Omental fat pad (tissue), 4 donors: ENCODE measurements around the gene KRTAP10-3. TPM values are rescaled to one million over a fixed set of nuclear protein-coding genes. Genes with fewer than 3 reads are reported as not detected.
"Not testable (repeated sequence)": the region's sequence is repeated elsewhere in the genome, so short reads cannot be mapped to it uniquely, and the experiment has no call there.

ENCODE experiments used
- ATAC-seq: fragments of 150-250 bp; one replicate; pipeline ENCODE4 v1.9.1; 2016; ENCODE audit warnings: mild to moderate bottlenecking, moderate library complexity; ENCODE audit not compliant: low FRiP score
- DNase-seq: peaks from one replicate; pipeline ENCODE4 v3.0.0-alpha.2; 2019; ENCODE audit warnings: low spot score
- CTCF ChIP-seq, 3 donors: fragments of 450-650 bp; IDR thresholded peaks; one replicate each; pipeline ENCODE4 v1.5.1; 2016 to 2017; ENCODE audit warnings: antibody characterized with exemption in 3 of 3, mild to moderate bottlenecking in 3 of 3, moderate library complexity in 2 of 3
- total RNA-seq, 4 donors: library from RNA; depleted of rRNA; stranded (reverse); fragments of >200 nt; gene quantifications; one replicate each; pipeline ENCODE4 v1.1.0, GENCODE V29; 2016

The KRTAP10-3 gene
- total RNA-seq, 4 donors from 2014 or later: not detected

- no peak for ATAC-seq
- no peak for TF ChIP-seq CTCF (IDR thresholded peaks at IDR 0.05)
- DNase-seq: no peak
Measured at GRCh38 chr21:44583800-44584147, 25.2 kb upstream of the KRTAP10-3 start.

GRCh38 chr21:44583089-44583799, 24.6 kb upstream of the KRTAP10-3 start:
- ATAC-seq (no peak), DNase-seq (no peak)
- TF ChIP-seq CTCF (IDR thresholded peaks at IDR 0.05): no peak

- no peak for TF ChIP-seq CTCF (IDR thresholded peaks at IDR 0.05)
- DNase-seq: no peak
- no peak for ATAC-seq
Measured at GRCh38 chr21:44582055-44582454, 23.5 kb upstream of the KRTAP10-3 start.

GRCh38 chr21:44581158-44581557, 22.6 kb upstream of the KRTAP10-3 start:
- no peak for ATAC-seq
- no peak for TF ChIP-seq CTCF (IDR thresholded peaks at IDR 0.05)
- no peak for DNase-seq

- not testable (repeated sequence) for ATAC-seq, DNase-seq
Measured at GRCh38 chr21:44580231-44580821, 21.7 kb upstream of the KRTAP10-3 start, which contains the start of gene KRTAP10-5. Gene KRTAP10-5, minus strand, starts transcription at chr21:44580604. Its CDS starts 26 bp downstream, at chr21:44580578.

GRCh38 chr21:44579833-44580144, 21.2 kb upstream of the KRTAP10-3 start:
- TF ChIP-seq CTCF (IDR thresholded peaks at IDR 0.05): no peak
- DNase-seq: no peak
- no peak for ATAC-seq

- no peak for DNase-seq
- no peak for TF ChIP-seq CTCF (IDR thresholded peaks at IDR 0.05)
- no peak for ATAC-seq
Measured at GRCh38 chr21:44579056-44579832, 20.6 kb upstream of the KRTAP10-3 start.
